K562 (cell line): ENCODE results near the gene COQ9. TPM values are rescaled to one million over a fixed set of nuclear protein-coding genes. Genes with fewer than 3 reads are reported as not detected.

ENCODE experiments used
- GABPB1 ChIP-seq: sonication (generic); formaldehyde crosslinking; IDR thresholded peaks from 2 replicates; pipeline ENCODE4 v1.8.0; 2022; ENCODE audit warnings: mild to moderate bottlenecking, missing genetic modification reagents
- ILK ChIP-seq: fragments of 450-650 bp; IDR thresholded peaks from 2 replicates; pipeline ENCODE4 v1.6.1; 2016; ENCODE audit warnings: missing genetic modification characterization, low read depth, mild to moderate bottlenecking, missing compliant biosample characterization, moderate library complexity, borderline replicate concordance
- NFYB ChIP-seq: IDR thresholded peaks from 2 replicates; pipeline ENCODE4 v1.6.1; 2011; ENCODE audit warnings: mild to moderate bottlenecking, moderate library complexity; ENCODE audit not compliant: insufficient read length; ENCODE audit errors: extremely low read depth
- PML ChIP-seq: IDR thresholded peaks from 2 replicates; pipeline ENCODE4 v1.6.1; 2012; ENCODE audit warnings: low read length, inconsistent platforms
- TGIF2 ChIP-seq: sonication (generic); formaldehyde crosslinking; IDR thresholded peaks from 2 replicates; pipeline ENCODE4 v1.8.1; 2022; ENCODE audit warnings: mild to moderate bottlenecking, missing genetic modification reagents, moderate library complexity
- ZNF197 ChIP-seq: fragments of 200-800 bp; sonication (Bioruptor generic); IDR thresholded peaks from 2 replicates; pipeline ENCODE4 v1.6.1; 2016; ENCODE audit warnings: low read depth, missing genetic modification characterization, missing compliant biosample characterization
- ZNF609 ChIP-seq: sonication (generic); formaldehyde crosslinking; IDR thresholded peaks from 2 replicates; pipeline ENCODE4 v1.8.1; 2023; ENCODE audit warnings: missing genetic modification reagents, mild to moderate bottlenecking, borderline replicate concordance
- polyA plus RNA-seq, 8 experiments: library from polyadenylated mRNA; depleted of rRNA in 4 of 8; stranded (reverse) in 5 of 8; unstranded in 3 of 8; fragments of >200 nt; fragmentation: Nextera tagmentation in 2 of 8; fragmentation: Illumina TruSeq in 1 of 8; extraction: Ambion mirVana in 2 of 8; extraction: Trizol in 1 of 8; gene quantifications; 2 replicates each; pipeline versions ENCODE4 v1.2.1 to v1.2.3, GENCODE V29; 2011 to 2014; ENCODE audit warnings: inconsistent platforms in 1 of 8, missing spikeins in 1 of 8
- total RNA-seq, 7 experiments: library from RNA; depleted of rRNA in 6 of 7; stranded (reverse); fragments of >200 nt in 6 of 7; fragmentation: Illumina TruSeq in 2 of 7; extraction: Trizol in 2 of 7; gene quantifications; 2 replicates each; pipeline versions ENCODE4 v1.2.1 to v1.2.3, GENCODE V29; 2011 to 2021; ENCODE audit warnings: low replicate concordance in 1 of 7
- TF ChIP-seq, protein P1 (sequence below): fragments of 450-650 bp; IDR thresholded peaks from 2 replicates; pipeline ENCODE4 v1.6.1; 2017; ENCODE audit warnings: antibody characterized with exemption, mild to moderate bottlenecking
- TF ChIP-seq, protein P2 (sequence below): fragments of 250-450 bp; sonication (Bioruptor Pico); IDR thresholded peaks from 2 replicates; pipeline ENCODE4 v1.8.0; 2022; ENCODE audit warnings: moderate library complexity, mild to moderate bottlenecking, inconsistent platforms

Gene COQ9
- total and polyA plus RNA-seq, 9 of the 15 experiments (the other 6 are each of a cell fraction or from before 2014, with no cell fraction given): 35.0 to 139 (median 71.4) TPM

GRCh38 chr16:57447186-57447962 lies at the start of gene COQ9, which contains the start of gene CIAPIN1 (continued):
- TF ChIP-seq, protein P1, sequence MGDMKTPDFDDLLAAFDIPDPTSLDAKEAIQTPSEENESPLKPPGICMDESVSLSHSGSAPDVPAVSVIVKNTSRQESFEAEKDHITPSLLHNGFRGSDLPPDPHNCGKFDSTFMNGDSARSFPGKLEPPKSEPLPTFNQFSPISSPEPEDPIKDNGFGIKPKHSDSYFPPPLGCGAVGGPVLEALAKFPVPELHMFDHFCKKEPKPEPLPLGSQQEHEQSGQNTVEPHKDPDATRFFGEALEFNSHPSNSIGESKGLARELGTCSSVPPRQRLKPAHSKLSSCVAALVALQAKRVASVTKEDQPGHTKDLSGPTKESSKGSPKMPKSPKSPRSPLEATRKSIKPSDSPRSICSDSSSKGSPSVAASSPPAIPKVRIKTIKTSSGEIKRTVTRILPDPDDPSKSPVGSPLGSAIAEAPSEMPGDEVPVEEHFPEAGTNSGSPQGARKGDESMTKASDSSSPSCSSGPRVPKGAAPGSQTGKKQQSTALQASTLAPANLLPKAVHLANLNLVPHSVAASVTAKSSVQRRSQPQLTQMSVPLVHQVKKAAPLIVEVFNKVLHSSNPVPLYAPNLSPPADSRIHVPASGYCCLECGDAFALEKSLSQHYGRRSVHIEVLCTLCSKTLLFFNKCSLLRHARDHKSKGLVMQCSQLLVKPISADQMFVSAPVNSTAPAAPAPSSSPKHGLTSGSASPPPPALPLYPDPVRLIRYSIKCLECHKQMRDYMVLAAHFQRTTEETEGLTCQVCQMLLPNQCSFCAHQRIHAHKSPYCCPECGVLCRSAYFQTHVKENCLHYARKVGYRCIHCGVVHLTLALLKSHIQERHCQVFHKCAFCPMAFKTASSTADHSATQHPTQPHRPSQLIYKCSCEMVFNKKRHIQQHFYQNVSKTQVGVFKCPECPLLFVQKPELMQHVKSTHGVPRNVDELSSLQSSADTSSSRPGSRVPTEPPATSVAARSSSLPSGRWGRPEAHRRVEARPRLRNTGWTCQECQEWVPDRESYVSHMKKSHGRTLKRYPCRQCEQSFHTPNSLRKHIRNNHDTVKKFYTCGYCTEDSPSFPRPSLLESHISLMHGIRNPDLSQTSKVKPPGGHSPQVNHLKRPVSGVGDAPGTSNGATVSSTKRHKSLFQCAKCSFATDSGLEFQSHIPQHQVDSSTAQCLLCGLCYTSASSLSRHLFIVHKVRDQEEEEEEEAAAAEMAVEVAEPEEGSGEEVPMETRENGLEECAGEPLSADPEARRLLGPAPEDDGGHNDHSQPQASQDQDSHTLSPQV: no peak
- TF ChIP-seq PML (peak; percentile 68; the same call in 1 of the 2 replicates), NFYB (no peak), GABPB1 (CRISPR knock-in tag) (peak; percentile 96), TGIF2 (no peak), ZNF609 (no peak), ZNF197 (CRISPR knock-in tag) (peak; percentile 70; the same call in 1 of the 2 replicates), ILK (tag) (no peak)
- TF ChIP-seq, protein P2, sequence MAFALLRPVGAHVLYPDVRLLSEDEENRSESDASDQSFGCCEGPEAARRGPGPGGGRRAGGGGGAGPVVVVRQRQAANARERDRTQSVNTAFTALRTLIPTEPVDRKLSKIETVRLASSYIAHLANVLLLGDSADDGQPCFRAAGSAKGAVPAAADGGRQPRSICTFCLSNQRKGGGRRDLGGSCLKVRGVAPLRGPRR (CRISPR knock-in tag): no peak
